Ectodermal cell (in vitro differentiated cells): ENCODE measurements around the gene TENT4B.
"Not testable (repeated sequence)": the region's sequence is repeated elsewhere in the genome, so short reads cannot be mapped to it uniquely, and the experiment has no call there.

Experiments used
- H3K27ac ChIP-seq: 2 replicates; pipeline ENCODE4 v1.7.0; 2013; ENCODE audit warnings: mild to moderate bottlenecking, low read depth, low read length; ENCODE audit not compliant: insufficient read depth, poor library complexity, severe bottlenecking
- H3K27me3 ChIP-seq: 2 replicates; pipeline ENCODE4 v1.7.0; 2013; ENCODE audit warnings: mild to moderate bottlenecking, low read length; ENCODE audit not compliant: insufficient read depth, control insufficient read depth, poor library complexity, severe bottlenecking
- H3K36me3 ChIP-seq: one replicate; pipeline ENCODE4 v1.7.0; 2013; ENCODE audit warnings: low read length; ENCODE audit not compliant: control insufficient read depth, insufficient read depth
- H3K4me1 ChIP-seq: one replicate; pipeline ENCODE4 v1.7.0; 2013; ENCODE audit warnings: low read length; ENCODE audit not compliant: control insufficient read depth, insufficient read depth
- H3K4me3 ChIP-seq: 2 replicates; pipeline ENCODE4 v1.7.0; 2013; ENCODE audit warnings: low read depth, low read length, control low read depth; ENCODE audit not compliant: insufficient read depth
- H3K9me3 ChIP-seq: 2 replicates; pipeline ENCODE4 v1.7.0; 2013; ENCODE audit warnings: mild to moderate bottlenecking, low read length, moderate library complexity; ENCODE audit not compliant: control insufficient read depth
- WGBS, 2 experiments: methylation state at CpG; one replicate each; pipeline ENCODE4 v1.1.7; 2013; ENCODE audit warnings: missing lambda C conversion rate in 2 of 2; 5-methylcytosine and 5-hydroxymethylcytosine counted together

The TENT4B gene

GRCh38 chr16:50154420-50154950 lies 1.4 kb downstream of the TENT4B start:
- WGBS, 2 experiments = 18 to 19% methylated on average over 8 of the region's 10 CpGs
- Histone ChIP-seq H3K27me3 (peaks cover 12% of the 10 kb centered on the region), H3K27ac (no peak overlapping the region)

DNA sequence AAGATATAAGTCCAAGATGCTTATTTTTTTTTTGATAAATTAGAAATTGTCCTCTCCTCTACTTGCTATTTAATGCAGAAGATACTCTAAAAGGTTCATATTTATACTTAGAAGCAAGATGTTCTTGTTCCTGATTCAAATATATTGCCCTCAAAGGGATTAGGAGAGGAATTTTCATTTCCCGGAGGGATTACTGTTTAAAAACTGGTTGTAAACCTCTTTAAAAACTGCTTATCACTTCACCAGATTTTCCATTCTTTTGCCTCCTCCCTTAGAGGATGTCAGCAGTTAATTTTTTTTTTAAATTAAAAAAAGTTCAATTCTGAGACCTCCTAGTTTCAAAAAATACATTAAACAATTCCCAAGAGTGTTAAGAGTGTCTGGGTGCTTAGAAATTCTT lies 2.8 kb downstream of the TENT4B start:
- Histone ChIP-seq H3K36me3 (no peaks in the 10 kb centered on the region), H3K27me3 (peaks cover 12% of the 10 kb centered on the region), H3K27ac (no peak overlapping the region), H3K9me3 (no peaks in the 10 kb centered on the region), H3K4me1 (peaks cover 17% of the 10 kb centered on the region), H3K4me3 (no peak overlapping the region)
- 94 to 100% methylated on average over 1 of the region's 1 CpG for WGBS, 2 experiments

More at GRCh38 chr16:50154420-50154950, 1.4 kb downstream of the TENT4B start:
- H3K9me3 ChIP-seq = no peaks in the 10 kb centered on the region
- peaks cover 17% of the 10 kb centered on the region for H3K4me1 ChIP-seq
- H3K4me3 ChIP-seq = peak overlapping the region; percentile 86
- H3K36me3 ChIP-seq = no peaks in the 10 kb centered on the region

- Histone ChIP-seq H3K36me3 (no peaks in the 10 kb centered on the region), H3K9me3 (no peaks in the 10 kb centered on the region), H3K27me3 (peaks cover 7% of the 10 kb centered on the region), H3K4me3 (no peak overlapping the region), H3K4me1 (peaks cover 17% of the 10 kb centered on the region), H3K27ac (no peak overlapping the region)
- WGBS, 2 experiments = 95 to 96% methylated on average over 5 of the region's 6 CpGs
Measured at GRCh38 chr16:50156590-50156989, 3.5 kb downstream of the TENT4B start.

- H3K27ac ChIP-seq = no peak overlapping the region
- peaks cover 4% of the 10 kb centered on the region for H3K4me1 ChIP-seq
- H3K36me3 ChIP-seq = no peaks in the 10 kb centered on the region
- H3K27me3 ChIP-seq = no peaks in the 10 kb centered on the region
- WGBS, 2 experiments = 93 to 96% methylated on average over 4 of the region's 4 CpGs
- no peak overlapping the region for H3K4me3 ChIP-seq
- H3K9me3 ChIP-seq = no peaks in the 10 kb centered on the region
Measured at GRCh38 chr16:50160495-50161164, 7.5 kb downstream of the TENT4B start.

GRCh38 chr16:50161950-50162349 lies 8.8 kb downstream of the TENT4B start:
- H3K27me3 ChIP-seq = no peaks in the 10 kb centered on the region
- H3K4me1 ChIP-seq = no peaks in the 10 kb centered on the region
- no peaks in the 10 kb centered on the region for H3K36me3 ChIP-seq
- H3K27ac ChIP-seq = no peak overlapping the region
- no peaks in the 10 kb centered on the region for H3K9me3 ChIP-seq
- H3K4me3 ChIP-seq = no peak overlapping the region
- WGBS, 2 experiments = 100% methylated on average over 2 of the region's 2 CpGs; no CpG with 5 or more reads in 1 of the 2 experiments

- WGBS, 2 experiments = 94 to 97% methylated on average over 2 of the region's 2 CpGs
Measured at GRCh38 chr16:50165473-50165872, 12.4 kb downstream of the TENT4B start.

GRCh38 chr16:50166511-50167500 lies 13.7 kb downstream of the TENT4B start:
- WGBS, 2 experiments = 89 to 96% methylated on average over 7 of the region's 9 CpGs
- Histone ChIP-seq H3K4me1 (no peaks in the 10 kb centered on the region), H3K9me3 (no peaks in the 10 kb centered on the region), H3K27me3 (no peaks in the 10 kb centered on the region), H3K27ac (no peak overlapping the region), H3K36me3 (no peaks in the 10 kb centered on the region), H3K4me3 (no peak overlapping the region)

More at GRCh38 chr16:50165473-50165872, 12.4 kb downstream of the TENT4B start:
- no peaks in the 10 kb centered on the region for H3K9me3 ChIP-seq
- no peaks in the 10 kb centered on the region for H3K27me3 ChIP-seq
- H3K4me1 ChIP-seq = no peaks in the 10 kb centered on the region
- no peak overlapping the region for H3K27ac ChIP-seq
- H3K4me3 ChIP-seq = no peak overlapping the region
- no peaks in the 10 kb centered on the region for H3K36me3 ChIP-seq

DNA sequence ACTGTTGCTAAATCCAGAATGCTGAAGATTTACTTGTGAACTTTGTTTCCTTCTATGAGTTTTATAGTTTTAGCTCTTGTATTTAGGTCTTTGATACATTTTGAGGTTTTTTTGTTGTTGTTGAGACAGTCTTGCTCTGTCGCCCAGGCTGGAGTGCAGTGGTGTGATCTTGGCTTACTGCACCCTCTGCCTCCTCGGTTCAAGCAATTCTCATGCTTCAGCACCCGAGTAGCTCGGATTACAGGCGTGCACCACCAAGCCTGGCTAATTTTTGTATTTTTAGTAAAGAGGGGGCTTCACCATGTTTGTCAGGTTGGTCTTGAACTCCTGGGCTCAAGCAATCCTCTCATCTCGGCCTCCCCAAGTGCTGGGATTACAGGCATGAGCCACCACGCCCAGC lies 14.4 kb downstream of the TENT4B start:
- Histone ChIP-seq H3K4me3 (no peak overlapping the region), H3K27ac (no peak overlapping the region), H3K27me3 (no peaks in the 10 kb centered on the region), H3K9me3 (no peaks in the 10 kb centered on the region), H3K4me1 (no peaks in the 10 kb centered on the region), H3K36me3 (no peaks in the 10 kb centered on the region)
- 90% methylated on average over 7 of the region's 7 CpGs for WGBS, 2 experiments

- H3K27me3 ChIP-seq = no peaks in the 10 kb centered on the region
- no peak overlapping the region for H3K4me3 ChIP-seq
- H3K36me3 ChIP-seq = no peaks in the 10 kb centered on the region
- WGBS, 2 experiments = 85 to 92% methylated on average over 2 of the region's 2 CpGs
- no peak overlapping the region for H3K27ac ChIP-seq
- no peaks in the 10 kb centered on the region for H3K9me3 ChIP-seq
- no peaks in the 10 kb centered on the region for H3K4me1 ChIP-seq
Measured at GRCh38 chr16:50169555-50170096, 16.5 kb downstream of the TENT4B start.

DNA sequence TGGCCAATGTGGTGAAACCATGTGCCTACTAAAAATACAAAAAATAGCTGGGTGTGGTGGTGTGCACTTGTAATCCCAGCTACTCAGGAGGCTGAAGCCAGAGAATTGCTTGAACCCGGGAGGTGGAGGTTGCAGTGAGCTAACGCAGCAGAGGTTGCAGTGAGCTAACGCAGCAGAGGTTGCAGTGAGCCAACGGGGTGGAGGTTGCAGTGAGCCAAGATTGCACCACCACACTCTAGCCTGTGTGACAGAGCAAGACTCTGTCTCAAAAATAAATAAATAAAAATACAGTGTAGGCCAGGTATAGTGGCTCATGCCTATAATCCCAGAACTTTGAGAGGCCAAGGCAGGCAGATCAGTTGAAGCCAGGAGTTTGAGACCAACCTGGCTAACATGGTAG lies 18.7 kb downstream of the TENT4B start:
- WGBS, 2 experiments = 90 to 96% methylated on average over 4 of the region's 4 CpGs
- H3K36me3 ChIP-seq, H3K9me3 ChIP-seq, H3K4me1 ChIP-seq, H3K4me3 ChIP-seq, H3K27ac ChIP-seq, H3K27me3 ChIP-seq: not testable (repeated sequence)
